Thyroid gland (tissue), 4 donors: Measurements from ENCODE around the gene SCARB1. TPM values are rescaled to one million over a fixed set of nuclear protein-coding genes. Genes with fewer than 3 reads are reported as not detected.
A peak's percentile ranks its signal among the peaks of the same experiment; 100 is the strongest.

ENCODE experiments used
- DNase-seq, 2 donors: peaks; one replicate each; pipeline ENCODE4 v3.0.0-alpha.2; 2019
- H3K27ac ChIP-seq, 3 donors: fragments of 200-600 bp; sonication (generic); 1 replicate in 2 of 3; 2 replicates in 1 of 3; pipeline ENCODE4 v1.5.1; 2016 to 2019; ENCODE audit warnings: mild to moderate bottlenecking in 1 of 3, moderate library complexity in 1 of 3
- H3K27me3 ChIP-seq: fragments of 200-600 bp; sonication (generic); one replicate; pipeline ENCODE4 v1.5.1; 2019
- H3K36me3 ChIP-seq, 2 donors: fragments of 200-600 bp; sonication (generic); one replicate each; pipeline ENCODE4 v1.5.1; 2016 to 2019
- H3K4me1 ChIP-seq, 2 donors: fragments of 200-600 bp; sonication (generic); one replicate each; pipeline ENCODE4 v1.5.1; 2017 to 2019
- H3K4me3 ChIP-seq, 3 donors: fragments of 200-600 bp; sonication (generic); replicated peaks in 1 of 3; 1 replicate in 2 of 3; 2 replicates in 1 of 3; pipeline ENCODE4 v1.5.1; 2016; ENCODE audit warnings: mild to moderate bottlenecking in 1 of 3
- H3K9me3 ChIP-seq: fragments of 200-600 bp; sonication (generic); one replicate; pipeline ENCODE4 v1.5.1; 2017
- CTCF ChIP-seq, 6 experiments: fragments of 200-600 bp in 3 of 6; fragments of 450-650 bp in 3 of 6; sonication (generic) in 3 of 6; IDR thresholded peaks; one replicate each; pipeline ENCODE4 v1.5.1; 2016 to 2019; ENCODE audit warnings: antibody characterized with exemption in 6 of 6, mild to moderate bottlenecking in 2 of 6, inconsistent platforms in 1 of 6, moderate library complexity in 1 of 6
- POLR2A ChIP-seq, 2 donors: fragments of 450-650 bp; IDR thresholded peaks; one replicate each; pipeline ENCODE4 v1.6.1; 2017; ENCODE audit warnings: antibody characterized with exemption in 2 of 2, mild to moderate bottlenecking in 2 of 2, moderate library complexity in 1 of 2
- WGBS, 2 donors: methylation state at CpG; one replicate each; pipeline ENCODE4 v1.1.5; 2017; 5-methylcytosine and 5-hydroxymethylcytosine counted together
- intact Hi-C: fragments of 100-400 bp; cut with DNase I; formaldehyde crosslinking; loops from one replicate; pipeline ENCODE4 v1.15.1; 2023
- total RNA-seq, 4 donors: library from RNA; depleted of rRNA; stranded (reverse); fragments of >200 nt; gene quantifications; one replicate each; pipeline ENCODE4 v1.2.3, GENCODE V29; 2016

The SCARB1 gene
- total RNA-seq, 4 donors from 2014 or later, result 10.9 to 16.0 (median 15.4) TPM

- Histone ChIP-seq H3K9me3 (no peaks in the 10 kb centered on the region), H3K4me3 (no peak overlapping the region), H3K36me3 (no peaks in the 10 kb centered on the region), H3K4me1 (peaks cover 26 to 43% of the 10 kb centered on the region in 2 donors), H3K27me3 (no peaks in the 10 kb centered on the region), H3K27ac (peak overlapping the region; percentile 65 to 84 (median 79))
- intact Hi-C loops, result no loop called here
- peak; percentile 95 for DNase-seq
- 19 to 33% methylated on average over 18 to 20 of the region's 20 CpGs for WGBS, 2 donors
- TF ChIP-seq POLR2A (IDR thresholded peaks at IDR 0.05), result peak in 1 of 2 donors; percentile 33
- no peak for TF ChIP-seq CTCF (IDR thresholded peaks at IDR 0.05)
These were observed 108.5 kb downstream of the SCARB1 start for GRCh38 chr12:124754949-124755800.

- peak overlapping the region; percentile 42 to 84 (median 72) for H3K27ac ChIP-seq
- no peak for DNase-seq
- H3K36me3 ChIP-seq, result no peaks in the 10 kb centered on the region
- intact Hi-C loops, result no loop called here
- TF ChIP-seq POLR2A (IDR thresholded peaks at IDR 0.05) (no peak), CTCF (IDR thresholded peaks at IDR 0.05) (no peak)
- no peaks in the 10 kb centered on the region for H3K9me3 ChIP-seq
- H3K4me3 ChIP-seq, result no peak overlapping the region
- H3K4me1 ChIP-seq, result peaks cover 26 to 43% of the 10 kb centered on the region in 2 donors
- no peaks in the 10 kb centered on the region for H3K27me3 ChIP-seq
- WGBS, 2 donors, result 88 to 96% methylated on average over 6 to 7 of the region's 7 CpGs
These were observed 109.2 kb downstream of the SCARB1 start for GRCh38 chr12:124754491-124754890.

- no peak overlapping the region for H3K4me3 ChIP-seq
- no peak for DNase-seq
- peaks cover 26 to 43% of the 10 kb centered on the region in 2 donors for H3K4me1 ChIP-seq
- no peak for TF ChIP-seq POLR2A (IDR thresholded peaks at IDR 0.05)
- TF ChIP-seq CTCF (IDR thresholded peaks at IDR 0.05), result no peak
- no peaks in the 10 kb centered on the region for H3K27me3 ChIP-seq
- WGBS, 2 donors, result 95 to 99% methylated on average over 4 of the region's 4 CpGs
- H3K27ac ChIP-seq, result peak overlapping the region in 1 of 3 donors; percentile 84
- no peaks in the 10 kb centered on the region for H3K9me3 ChIP-seq
- H3K36me3 ChIP-seq, result no peaks in the 10 kb centered on the region
- intact Hi-C loops, result no loop called here
These were observed 109.7 kb downstream of the SCARB1 start for GRCh38 chr12:124753993-124754392.

GRCh38 chr12:124753228-124753591, 110.5 kb downstream of the SCARB1 start:
- WGBS, 2 donors, result 95 to 96% methylated on average over 11 of the region's 11 CpGs
- Histone ChIP-seq H3K36me3 (no peaks in the 10 kb centered on the region), H3K27me3 (no peaks in the 10 kb centered on the region), H3K4me3 (no peak overlapping the region), H3K9me3 (no peaks in the 10 kb centered on the region), H3K27ac (peak overlapping the region; percentile 51 to 86 (median 76)), H3K4me1 (peaks cover 26 to 43% of the 10 kb centered on the region in 2 donors)
- intact Hi-C loops, result no loop called here
- no peak for DNase-seq
- TF ChIP-seq POLR2A (IDR thresholded peaks at IDR 0.05), result no peak
- TF ChIP-seq CTCF (IDR thresholded peaks at IDR 0.05), result no peak
